22Rv1 (cell line): ENCODE results near the gene ZNF384.

ENCODE experiments used
- ZFX ChIP-seq: fragments of 450-650 bp; IDR thresholded peaks from 2 replicates; pipeline ENCODE4 v1.6.1; 2017; ENCODE audit warnings: antibody characterized with exemption, borderline replicate concordance
- TF ChIP-seq, protein P1 (sequence below): fragments of 450-650 bp; IDR thresholded peaks from 2 replicates; pipeline ENCODE4 v1.5.1; 2017; ENCODE audit warnings: mild to moderate bottlenecking

DNA sequence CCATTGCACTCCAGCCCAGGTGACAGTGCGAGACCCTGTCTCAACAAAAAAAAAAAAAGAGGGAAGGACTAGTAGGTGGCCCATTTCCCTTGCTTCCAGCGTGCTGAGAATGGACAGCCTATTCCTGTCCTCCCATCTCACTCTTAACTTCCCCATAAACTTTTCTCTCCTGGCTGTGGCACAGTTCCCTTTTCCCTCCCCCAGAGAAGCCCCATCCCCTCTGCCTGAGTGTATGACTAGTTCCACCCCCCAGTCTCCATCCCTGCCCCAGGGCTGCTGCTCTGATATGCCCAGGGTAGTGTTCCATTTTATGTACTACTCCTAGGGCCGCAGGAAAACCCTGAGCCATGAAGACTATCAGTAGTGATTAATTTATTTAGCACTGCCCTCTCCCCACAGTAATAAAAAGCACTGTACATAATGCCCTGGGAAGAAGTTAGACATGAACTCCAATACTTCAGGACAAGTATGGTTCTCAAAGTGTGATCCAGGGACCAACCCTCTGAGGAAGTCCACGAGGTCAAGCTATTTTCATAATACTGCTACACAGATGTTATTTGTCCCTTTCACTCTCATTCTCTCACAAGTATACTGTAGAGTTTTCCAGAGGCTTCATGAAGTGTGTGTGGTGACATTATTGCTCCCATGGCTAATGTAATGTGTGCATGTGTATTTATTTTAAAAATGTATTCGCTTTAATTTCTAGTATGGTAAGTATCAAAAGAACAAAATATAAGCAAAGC, 70.5 kb downstream of the ZNF384 start:
- TF ChIP-seq, protein P1, sequence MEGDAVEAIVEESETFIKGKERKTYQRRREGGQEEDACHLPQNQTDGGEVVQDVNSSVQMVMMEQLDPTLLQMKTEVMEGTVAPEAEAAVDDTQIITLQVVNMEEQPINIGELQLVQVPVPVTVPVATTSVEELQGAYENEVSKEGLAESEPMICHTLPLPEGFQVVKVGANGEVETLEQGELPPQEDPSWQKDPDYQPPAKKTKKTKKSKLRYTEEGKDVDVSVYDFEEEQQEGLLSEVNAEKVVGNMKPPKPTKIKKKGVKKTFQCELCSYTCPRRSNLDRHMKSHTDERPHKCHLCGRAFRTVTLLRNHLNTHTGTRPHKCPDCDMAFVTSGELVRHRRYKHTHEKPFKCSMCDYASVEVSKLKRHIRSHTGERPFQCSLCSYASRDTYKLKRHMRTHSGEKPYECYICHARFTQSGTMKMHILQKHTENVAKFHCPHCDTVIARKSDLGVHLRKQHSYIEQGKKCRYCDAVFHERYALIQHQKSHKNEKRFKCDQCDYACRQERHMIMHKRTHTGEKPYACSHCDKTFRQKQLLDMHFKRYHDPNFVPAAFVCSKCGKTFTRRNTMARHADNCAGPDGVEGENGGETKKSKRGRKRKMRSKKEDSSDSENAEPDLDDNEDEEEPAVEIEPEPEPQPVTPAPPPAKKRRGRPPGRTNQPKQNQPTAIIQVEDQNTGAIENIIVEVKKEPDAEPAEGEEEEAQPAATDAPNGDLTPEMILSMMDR: no peak
- no peak for TF ChIP-seq ZFX
